Astrocyte (in vitro differentiated cells and primary cell): ENCODE measurements around the gene PDZD7. TPM values are rescaled to one million over a fixed set of nuclear protein-coding genes. Genes with fewer than 3 reads are reported as not detected.
A peak's percentile ranks its signal among the peaks of the same experiment; 100 is the strongest.

Experiments used
- DNase-seq: peaks from one replicate; pipeline ENCODE4 v3.0.0-alpha.2; 2010; ENCODE audit warnings: low read depth
- FAIRE-seq: peaks from 2 replicates; lab custom pipeline; 2011; peaks lifted over from hg19 to GRCh38; lab: Jason Lieb, UNC
- H2AFZ ChIP-seq: 2 replicates; pipeline ENCODE4 v1.6.0; 2012; ENCODE audit warnings: low read depth, low read length, inconsistent platforms
- H3K27ac ChIP-seq: 2 replicates; pipeline ENCODE4 v1.5.1; 2011; ENCODE audit warnings: low read depth, low read length, inconsistent platforms
- H3K27me3 ChIP-seq: 2 replicates; pipeline ENCODE4 v1.6.0; 2011; ENCODE audit warnings: low read length, inconsistent platforms; ENCODE audit not compliant: insufficient read depth
- H3K36me3 ChIP-seq: 2 replicates; pipeline ENCODE4 v1.5.1; 2011; ENCODE audit warnings: low read length, inconsistent platforms; ENCODE audit not compliant: insufficient read depth
- H3K4me1 ChIP-seq: 2 replicates; pipeline ENCODE4 v1.5.1; 2011; ENCODE audit warnings: low read length, inconsistent platforms; ENCODE audit not compliant: insufficient read depth
- H3K4me2 ChIP-seq: 2 replicates; pipeline ENCODE4 v1.6.0; 2012; ENCODE audit warnings: low read length, inconsistent platforms
- H3K4me3 ChIP-seq: 2 replicates; pipeline ENCODE4 v1.5.1; 2011; ENCODE audit warnings: low read depth, mild to moderate bottlenecking, low read length, inconsistent platforms; ENCODE audit not compliant: insufficient read depth
- H3K79me2 ChIP-seq: 2 replicates; pipeline ENCODE4 v1.6.0; 2012; ENCODE audit warnings: mild to moderate bottlenecking, low read length, inconsistent platforms; ENCODE audit not compliant: insufficient read depth
- H3K9ac ChIP-seq: 2 replicates; pipeline ENCODE4 v1.6.0; 2012; ENCODE audit warnings: mild to moderate bottlenecking, low read length, inconsistent platforms
- H3K9me3 ChIP-seq: 2 replicates; pipeline ENCODE4 v1.5.1; 2012; ENCODE audit warnings: low read depth, mild to moderate bottlenecking, low read length, inconsistent platforms; ENCODE audit not compliant: insufficient read depth
- H4K20me1 ChIP-seq: 2 replicates; pipeline ENCODE4 v1.6.0; 2012; ENCODE audit warnings: low read length, inconsistent platforms; ENCODE audit not compliant: insufficient read depth
- H3K27ac Mint-ChIP-seq: one replicate; pipeline ENCODE4 v1.8.0; 2021; ENCODE audit warnings: mild to moderate bottlenecking, mixed read lengths; ENCODE audit not compliant: unreplicated experiment
- H3K27me3 Mint-ChIP-seq: one replicate; pipeline ENCODE4 v1.8.0; 2021; ENCODE audit warnings: low read depth, mixed read lengths; ENCODE audit not compliant: unreplicated experiment
- H3K36me3 Mint-ChIP-seq: one replicate; pipeline ENCODE4 v1.8.0; 2021; ENCODE audit warnings: low read depth, mixed read lengths; ENCODE audit not compliant: unreplicated experiment
- H3K4me1 Mint-ChIP-seq: one replicate; pipeline ENCODE4 v1.8.0; 2021; ENCODE audit warnings: low read depth, mixed read lengths; ENCODE audit not compliant: unreplicated experiment
- H3K4me3 Mint-ChIP-seq: one replicate; pipeline ENCODE4 v1.8.0; 2021; ENCODE audit warnings: mild to moderate bottlenecking, moderate library complexity, mixed read lengths; ENCODE audit not compliant: unreplicated experiment
- H3K9me3 Mint-ChIP-seq: one replicate; pipeline ENCODE4 v1.8.0; 2021; ENCODE audit warnings: mild to moderate bottlenecking, mixed read lengths; ENCODE audit not compliant: unreplicated experiment
- CTCF ChIP-seq: IDR thresholded peaks from 2 replicates; pipeline ENCODE4 v1.5.1; 2011; ENCODE audit warnings: low read depth, mild to moderate bottlenecking, inconsistent platforms, low read length, moderate library complexity; ENCODE audit not compliant: insufficient read depth
- EZH2 ChIP-seq: IDR thresholded peaks from 2 replicates; pipeline ENCODE4 v1.6.1; 2012; ENCODE audit warnings: mild to moderate bottlenecking, low read length, inconsistent platforms; ENCODE audit not compliant: insufficient read depth
- total RNA-seq: library from RNA; stranded (reverse); gene quantifications from 2 replicates; pipeline ENCODE4 v1.2.1, GENCODE V29; 2021

PDZD7 gene
- total RNA-seq, 1 donor from 2014 or later, result 4.5 TPM

GRCh38 chr10:100968863-100969186 lies 62.1 kb downstream of the PDZD7 start:
- Histone ChIP-seq H3K4me3 (peak overlapping the region; percentile 52), H4K20me1 (peaks cover 3% of the 10 kb centered on the region), H2AFZ (peak overlapping the region; percentile 73), H3K4me2 (peak overlapping the region; percentile 96), H3K27ac (no peak overlapping the region), H3K4me1 (peaks cover 8% of the 10 kb centered on the region), H3K9me3 (no peaks in the 10 kb centered on the region), H3K36me3 (peaks cover 10% of the 10 kb centered on the region), H3K9ac (peak overlapping the region; percentile 44), H3K27me3 (no peaks in the 10 kb centered on the region), H3K79me2 (no peaks in the 10 kb centered on the region)
- DNase-seq (no peak), FAIRE-seq (no peak)
- H3K9me3 Mint-ChIP-seq, result no peaks in the 10 kb centered on the region
- H3K36me3 Mint-ChIP-seq, result no peaks in the 10 kb centered on the region
- no peak overlapping the region for H3K27ac Mint-ChIP-seq
- H3K4me1 Mint-ChIP-seq, result peaks cover 10% of the 10 kb centered on the region
- peak overlapping the region; percentile 80 for H3K4me3 Mint-ChIP-seq
- H3K27me3 Mint-ChIP-seq, result no peaks in the 10 kb centered on the region
- TF ChIP-seq EZH2 (no peak), CTCF (no peak)

- peak overlapping the region; percentile 96 for H3K4me2 ChIP-seq
- H4K20me1 ChIP-seq, result peaks cover 4% of the 10 kb centered on the region
- no peaks in the 10 kb centered on the region for H3K27me3 ChIP-seq
- no peaks in the 10 kb centered on the region for H3K36me3 Mint-ChIP-seq
- no peaks in the 10 kb centered on the region for H3K9me3 ChIP-seq
- no peak overlapping the region for H3K27ac Mint-ChIP-seq
- peak overlapping the region; percentile 80 for H3K4me3 Mint-ChIP-seq
- no peaks in the 10 kb centered on the region for H3K9me3 Mint-ChIP-seq
- H3K27ac ChIP-seq, result no peak overlapping the region
- no peak overlapping the region for H3K4me3 ChIP-seq
- TF ChIP-seq EZH2, result no peak
- TF ChIP-seq CTCF, result no peak
- FAIRE-seq, result no peak
- H3K4me1 ChIP-seq, result peaks cover 8% of the 10 kb centered on the region
- H3K79me2 ChIP-seq, result no peaks in the 10 kb centered on the region
- H3K9ac ChIP-seq, result no peak overlapping the region
- no peak overlapping the region for H2AFZ ChIP-seq
- H3K4me1 Mint-ChIP-seq, result peaks cover 10% of the 10 kb centered on the region
- no peaks in the 10 kb centered on the region for H3K27me3 Mint-ChIP-seq
- peaks cover 12% of the 10 kb centered on the region for H3K36me3 ChIP-seq
- no peak for DNase-seq
Measured at GRCh38 chr10:100968062-100968736, 62.7 kb downstream of the PDZD7 start.

- H3K27ac ChIP-seq, result no peak overlapping the region
- Mint-ChIP-seq H3K9me3 (no peaks in the 10 kb centered on the region), H3K27ac (no peak overlapping the region), H3K4me3 (no peak overlapping the region), H3K27me3 (no peaks in the 10 kb centered on the region), H3K4me1 (peaks cover 10% of the 10 kb centered on the region), H3K36me3 (no peaks in the 10 kb centered on the region)
- H3K9ac ChIP-seq, result no peak overlapping the region
- H4K20me1 ChIP-seq, result peaks cover 4% of the 10 kb centered on the region
- H3K4me2 ChIP-seq, result no peak overlapping the region
- H3K4me1 ChIP-seq, result peaks cover 8% of the 10 kb centered on the region
- DNase-seq, result no peak
- no peak for TF ChIP-seq CTCF
- no peak for TF ChIP-seq EZH2
- H3K9me3 ChIP-seq, result no peaks in the 10 kb centered on the region
- H3K79me2 ChIP-seq, result no peaks in the 10 kb centered on the region
- no peaks in the 10 kb centered on the region for H3K27me3 ChIP-seq
- H2AFZ ChIP-seq, result no peak overlapping the region
- H3K4me3 ChIP-seq, result no peak overlapping the region
- no peak for FAIRE-seq
- peaks cover 17% of the 10 kb centered on the region for H3K36me3 ChIP-seq
Measured at GRCh38 chr10:100967332-100967731, 63.6 kb downstream of the PDZD7 start.
